Effector memory CD8-positive, alpha-beta T cell (primary cell): Measurements from ENCODE around the gene HDAC6.

ENCODE experiments used
- ATAC-seq: fragments of 150-1000 bp; cut with Tn5 transposase; replicated peaks from 2 replicates; pipeline ENCODE4 v1.10.0; 2021; ENCODE audit warnings: mild to moderate bottlenecking, moderate library complexity
- DNase-seq, 3 experiments: peaks; one replicate each; pipeline ENCODE4 v3.0.0; 2021
- H3K27ac Mint-ChIP-seq, 2 donors: one replicate each; pipeline ENCODE4 v1.8.0; 2022; ENCODE audit warnings: mild to moderate bottlenecking in 2 of 2, mixed read lengths in 2 of 2, moderate library complexity in 2 of 2
- H3K27me3 Mint-ChIP-seq, 2 donors: one replicate each; pipeline ENCODE4 v1.8.0; 2022; ENCODE audit warnings: mixed read lengths in 2 of 2
- H3K36me3 Mint-ChIP-seq: one replicate; pipeline ENCODE4 v1.8.0; 2022; ENCODE audit warnings: mild to moderate bottlenecking, moderate library complexity, mixed read lengths; ENCODE audit not compliant: insufficient read depth
- H3K4me1 Mint-ChIP-seq, 2 donors: one replicate each; pipeline ENCODE4 v1.8.0; 2022; ENCODE audit warnings: low read depth in 2 of 2, mixed read lengths in 2 of 2
- H3K4me3 Mint-ChIP-seq, 2 donors: one replicate each; pipeline ENCODE4 v1.8.0; 2022; ENCODE audit warnings: mild to moderate bottlenecking in 2 of 2, mixed read lengths in 2 of 2, moderate library complexity in 2 of 2
- H3K9me3 Mint-ChIP-seq, 2 donors: one replicate each; pipeline ENCODE4 v1.8.0; 2022; ENCODE audit warnings: mixed read lengths in 2 of 2

The HDAC6 gene

GRCh38 chrX:48784726-48785125 lies 17.1 kb upstream of the HDAC6 start:
- Mint-ChIP-seq H3K27me3 (peaks cover 0 to 15% of the 10 kb centered on the region in 2 donors), H3K36me3 (no peaks in the 10 kb centered on the region), H3K27ac (no peak overlapping the region), H3K4me3 (no peak overlapping the region), H3K9me3 (no peaks in the 10 kb centered on the region), H3K4me1 (peaks cover 4 to 12% of the 10 kb centered on the region in 2 donors)
- no peak for DNase-seq
- no peak for ATAC-seq

- ATAC-seq, result no peak
- Mint-ChIP-seq H3K9me3 (no peaks in the 10 kb centered on the region), H3K36me3 (no peaks in the 10 kb centered on the region), H3K4me1 (peaks cover 4 to 16% of the 10 kb centered on the region in 2 donors), H3K27me3 (peaks cover 0 to 15% of the 10 kb centered on the region in 2 donors), H3K4me3 (no peak overlapping the region), H3K27ac (no peak overlapping the region)
- no peak for DNase-seq
These were observed 16.7 kb upstream of the HDAC6 start for GRCh38 chrX:48785186-48785539.

- H3K27ac Mint-ChIP-seq, result no peak overlapping the region
- no peaks in the 10 kb centered on the region for H3K36me3 Mint-ChIP-seq
- no peak for DNase-seq
- H3K4me3 Mint-ChIP-seq, result no peak overlapping the region
- no peak for ATAC-seq
- H3K4me1 Mint-ChIP-seq, result peaks cover 4 to 16% of the 10 kb centered on the region in 2 donors
- peaks cover 0 to 15% of the 10 kb centered on the region in 2 donors for H3K27me3 Mint-ChIP-seq
- H3K9me3 Mint-ChIP-seq, result no peaks in the 10 kb centered on the region
These were observed 16.2 kb upstream of the HDAC6 start for GRCh38 chrX:48785540-48786214.

GRCh38 chrX:48786341-48786800 lies 15.5 kb upstream of the HDAC6 start, which contains the start of gene GATA1:
Gene GATA1, plus strand, starts transcription at chrX:48786590. Its CDS starts 4,520 bp downstream, at chrX:48791110.
- Mint-ChIP-seq H3K36me3 (no peaks in the 10 kb centered on the region), H3K4me1 (peaks cover 4 to 16% of the 10 kb centered on the region in 2 donors), H3K27me3 (peaks cover 0 to 15% of the 10 kb centered on the region in 2 donors), H3K4me3 (no peak within 1 kb of the TSS), H3K27ac (peak within 1 kb of the TSS in 1 of 2 donors; percentile 38), H3K9me3 (no peaks in the 10 kb centered on the region)
- DNase-seq (no peak), ATAC-seq (no peak)

GRCh38 chrX:48786825-48787504 lies 14.9 kb upstream of the HDAC6 start:
- Mint-ChIP-seq H3K4me3 (no peak overlapping the region), H3K36me3 (no peaks in the 10 kb centered on the region)

GRCh38 chrX:48787505-48788443 lies 14.1 kb upstream of the HDAC6 start:
- Mint-ChIP-seq H3K36me3 (no peaks in the 10 kb centered on the region), H3K4me1 (peaks cover 4 to 16% of the 10 kb centered on the region in 2 donors), H3K4me3 (no peak overlapping the region), H3K9me3 (no peaks in the 10 kb centered on the region), H3K27me3 (peaks cover 0 to 15% of the 10 kb centered on the region in 2 donors), H3K27ac (no peak overlapping the region)
- ATAC-seq, result no peak
- no peak for DNase-seq

More at GRCh38 chrX:48786825-48787504, 14.9 kb upstream of the HDAC6 start:
- Mint-ChIP-seq H3K27ac (peak overlapping the region in 1 of 2 donors; percentile 38), H3K4me1 (peaks cover 4 to 16% of the 10 kb centered on the region in 2 donors), H3K9me3 (no peaks in the 10 kb centered on the region), H3K27me3 (peaks cover 0 to 15% of the 10 kb centered on the region in 2 donors)
- no peak for ATAC-seq
- no peak for DNase-seq

GRCh38 chrX:48789366-48790220 lies 12.3 kb upstream of the HDAC6 start:
- Mint-ChIP-seq H3K9me3 (no peaks in the 10 kb centered on the region), H3K4me3 (peak overlapping the region in 1 of 2 donors; percentile 52), H3K27ac (peak overlapping the region in 1 of 2 donors; percentile 61), H3K36me3 (peaks cover 3% of the 10 kb centered on the region), H3K4me1 (peaks cover 4 to 16% of the 10 kb centered on the region in 2 donors), H3K27me3 (peaks cover 0 to 15% of the 10 kb centered on the region in 2 donors)
- ATAC-seq, result no peak
- DNase-seq, result no peak

GRCh38 chrX:48790477-48790876 lies 11.4 kb upstream of the HDAC6 start:
- H3K27ac Mint-ChIP-seq, result no peak overlapping the region
- no peak overlapping the region for H3K4me3 Mint-ChIP-seq
- H3K36me3 Mint-ChIP-seq, result peaks cover 3% of the 10 kb centered on the region
- no peak for DNase-seq
- peaks cover 0 to 15% of the 10 kb centered on the region in 2 donors for H3K27me3 Mint-ChIP-seq
- H3K9me3 Mint-ChIP-seq, result no peaks in the 10 kb centered on the region
- peaks cover 4 to 16% of the 10 kb centered on the region in 2 donors for H3K4me1 Mint-ChIP-seq
- no peak for ATAC-seq

GRCh38 chrX:48791063-48791820 lies 10.6 kb upstream of the HDAC6 start:
- peaks cover 4 to 16% of the 10 kb centered on the region in 2 donors for H3K4me1 Mint-ChIP-seq
- no peak for DNase-seq
- no peak overlapping the region for H3K4me3 Mint-ChIP-seq
- no peak for ATAC-seq
- peaks cover 0 to 15% of the 10 kb centered on the region in 2 donors for H3K27me3 Mint-ChIP-seq
- no peak overlapping the region for H3K27ac Mint-ChIP-seq
- H3K9me3 Mint-ChIP-seq, result no peaks in the 10 kb centered on the region
- H3K36me3 Mint-ChIP-seq, result peaks cover 3% of the 10 kb centered on the region

GRCh38 chrX:48792219-48792618 lies 9.6 kb upstream of the HDAC6 start:
- Mint-ChIP-seq H3K4me1 (peaks cover 4 to 16% of the 10 kb centered on the region in 2 donors), H3K27me3 (peaks cover 0 to 7% of the 10 kb centered on the region in 2 donors), H3K36me3 (peaks cover 3% of the 10 kb centered on the region), H3K4me3 (no peak overlapping the region), H3K9me3 (no peaks in the 10 kb centered on the region), H3K27ac (peak overlapping the region in 1 of 2 donors; percentile 75)
- ATAC-seq (no peak), DNase-seq (no peak)

GRCh38 chrX:48793935-48794334 lies 7.9 kb upstream of the HDAC6 start:
- DNase-seq (no peak), ATAC-seq (no peak)
- H3K4me1 Mint-ChIP-seq, result peaks cover 2 to 11% of the 10 kb centered on the region in 2 donors
- no peaks in the 10 kb centered on the region for H3K9me3 Mint-ChIP-seq
- H3K27me3 Mint-ChIP-seq, result no peaks in the 10 kb centered on the region
- H3K27ac Mint-ChIP-seq, result no peak overlapping the region
- H3K36me3 Mint-ChIP-seq, result peaks cover 3% of the 10 kb centered on the region
- H3K4me3 Mint-ChIP-seq, result no peak overlapping the region

GRCh38 chrX:48794340-48794910 lies 7.4 kb upstream of the HDAC6 start:
- no peak for DNase-seq
- Mint-ChIP-seq H3K27ac (no peak overlapping the region), H3K27me3 (no peaks in the 10 kb centered on the region), H3K4me3 (no peak overlapping the region), H3K4me1 (peaks cover 0 to 6% of the 10 kb centered on the region in 2 donors), H3K9me3 (no peaks in the 10 kb centered on the region), H3K36me3 (peaks cover 3% of the 10 kb centered on the region)
- ATAC-seq, result no peak
